ENCODE data around the gene SH3BP1. TPM values are rescaled to one million over a fixed set of nuclear protein-coding genes. Genes with fewer than 3 reads are reported as not detected.

The SH3BP1 gene
- total RNA-seq, 1 experiment from 2014 or later, result 13.2 TPM

DNA sequence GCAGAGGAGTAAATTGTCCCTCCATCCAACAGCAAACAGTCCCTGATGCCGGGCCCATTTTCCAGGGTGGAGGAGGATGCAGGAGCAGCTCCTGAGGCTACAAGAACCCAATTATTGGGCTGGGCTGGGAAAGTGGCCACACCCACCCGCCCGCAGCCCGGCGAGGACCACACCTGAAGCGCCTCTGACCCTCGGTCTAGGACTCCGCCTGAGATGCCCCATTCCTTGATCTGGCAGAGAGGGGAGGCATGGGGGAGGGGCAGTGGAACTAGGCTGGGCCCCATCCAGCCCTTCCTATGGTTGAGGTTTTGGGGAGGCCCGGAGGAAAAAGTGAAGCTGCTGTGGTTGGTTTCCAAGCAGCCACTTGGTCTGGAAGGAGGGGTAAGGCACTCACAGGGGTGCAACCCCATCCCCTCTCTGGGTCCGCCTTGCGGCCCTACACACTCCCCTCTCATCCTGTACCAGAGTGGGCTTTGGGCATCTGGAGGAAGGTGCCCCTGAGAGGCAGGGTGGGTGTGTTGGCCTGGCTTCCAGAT is 33.5 kb downstream of the SH3BP1 start:
- in situ Hi-C loops (cut with HindIII; ENCODE audit: low sequenced_read_pairs), result no loop called here
- no peak for DNase-seq (ENCODE audit: low spot score)

DNA sequence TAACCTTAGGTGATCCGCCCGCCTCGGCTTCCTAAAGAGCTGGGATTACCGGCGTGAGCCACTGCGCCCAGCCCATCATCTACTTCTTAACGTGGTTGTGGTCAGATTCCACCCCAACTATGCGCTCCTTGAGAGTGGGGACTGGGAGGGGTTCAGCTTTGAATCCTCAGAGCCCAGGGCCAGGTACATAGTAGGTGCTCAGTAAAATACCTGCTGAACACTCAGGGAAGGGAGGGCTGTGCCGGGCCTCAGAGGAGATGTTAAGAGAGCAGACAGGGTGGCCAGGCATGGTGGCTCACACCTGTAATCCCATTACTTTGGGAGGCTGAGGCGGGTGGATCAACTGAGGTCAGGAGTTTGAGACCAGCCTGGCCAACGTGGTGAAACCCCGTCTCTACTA is 34.8 kb downstream of the SH3BP1 start:
- in situ Hi-C loops (cut with HindIII; ENCODE audit: low sequenced_read_pairs), result no loop called here
- no peak for DNase-seq (ENCODE audit: low spot score)

DNA sequence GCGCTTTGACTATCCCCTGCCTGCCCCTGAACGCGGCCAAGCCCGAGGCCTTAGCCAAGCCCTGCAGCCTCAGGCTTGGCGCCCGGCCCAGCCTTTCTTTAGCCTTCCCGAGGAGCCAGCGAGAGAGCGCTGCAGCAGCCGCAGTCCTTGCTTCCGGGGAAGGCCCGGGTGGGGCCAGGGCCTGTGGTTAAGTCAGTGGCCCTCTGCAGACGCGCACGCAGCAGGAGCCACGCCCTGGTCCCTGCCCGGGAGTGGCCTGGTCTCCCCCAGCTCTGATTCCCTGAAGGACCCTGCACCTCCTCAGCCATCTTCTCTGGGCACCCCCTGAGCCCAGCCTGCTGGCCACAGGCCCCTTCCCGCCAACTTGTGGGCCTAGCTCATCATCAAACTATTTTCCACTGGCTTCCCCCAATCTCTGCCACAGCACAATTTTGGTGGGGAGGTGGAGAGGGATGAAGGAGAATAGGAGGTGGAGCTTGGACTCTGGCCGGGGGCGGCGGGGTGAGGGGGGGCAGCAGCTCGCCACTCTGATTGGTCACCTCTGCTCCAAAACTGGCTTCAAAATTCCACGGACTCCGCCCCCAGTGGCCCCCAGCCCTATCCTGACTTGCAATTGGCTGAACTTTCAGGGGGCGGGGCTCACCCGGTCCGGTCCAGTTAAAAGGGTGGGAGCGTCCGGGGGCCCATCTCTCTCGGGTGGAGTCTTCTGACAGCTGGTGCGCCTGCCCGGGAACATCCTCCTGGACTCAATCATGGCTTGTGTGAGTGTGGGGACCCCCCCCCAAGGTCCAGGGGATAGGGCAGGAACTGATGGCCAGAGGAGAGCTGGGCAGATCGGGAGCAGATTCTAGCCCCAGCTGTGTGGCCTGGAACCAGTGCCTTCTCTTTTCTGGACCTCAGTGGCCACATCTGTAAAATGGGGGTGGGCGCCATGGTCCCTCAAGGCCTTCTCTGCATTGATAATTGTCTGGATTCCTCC is 35.8 kb downstream of the SH3BP1 start, which contains the start of gene LGALS1:
Gene LGALS1, plus strand, starts transcription at position 686 of the 979 bp plus-strand sequence. Its CDS starts 67 bp downstream, at position 753.
- peak; percentile 92 for DNase-seq (ENCODE audit: low spot score)
- in situ Hi-C loops (cut with HindIII; ENCODE audit: low sequenced_read_pairs), result no loop called here

DNA sequence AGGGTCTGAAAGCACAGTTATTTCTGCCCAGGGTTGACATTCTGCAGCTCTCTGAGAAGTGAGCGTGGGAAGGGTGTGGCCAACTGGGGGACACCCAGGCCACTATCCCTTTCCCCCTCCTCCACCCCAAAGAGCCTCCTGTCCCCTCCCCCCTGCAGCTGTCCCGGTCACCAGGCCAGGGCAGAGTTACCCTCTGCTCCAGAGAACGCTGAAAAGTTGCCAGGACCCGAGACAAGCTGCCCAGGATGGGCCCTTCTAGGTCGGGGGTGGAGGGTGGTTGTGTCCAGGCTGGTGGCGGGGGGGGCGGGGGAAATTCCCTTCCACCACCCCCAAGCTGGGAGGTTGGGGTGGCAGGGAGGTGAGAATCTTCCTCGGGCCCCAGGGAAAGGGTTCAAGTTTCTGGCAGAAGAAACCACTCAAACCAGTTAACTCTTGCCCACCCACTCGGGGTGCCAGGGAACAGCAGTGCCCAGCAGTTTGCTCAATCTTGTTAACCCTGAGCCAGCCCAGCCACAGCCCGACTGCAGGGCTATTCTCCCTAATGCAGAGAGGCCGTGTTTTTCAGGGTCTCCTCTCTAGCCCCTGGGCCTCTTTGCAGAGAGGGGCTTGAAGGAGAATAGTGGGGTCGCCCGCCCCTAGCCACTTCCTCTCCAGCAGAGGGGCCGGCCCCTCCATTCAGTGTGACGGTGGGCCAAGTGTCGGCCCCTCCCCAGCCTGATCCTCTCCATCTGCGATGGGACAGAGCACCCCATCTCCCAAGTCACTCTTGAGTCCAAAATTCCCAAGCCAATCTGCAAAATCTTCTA is 36.7 kb downstream of the SH3BP1 start:
- peak; percentile 29 for DNase-seq (ENCODE audit: low spot score)
- in situ Hi-C loops (cut with HindIII; ENCODE audit: low sequenced_read_pairs), result no loop called here

- in situ Hi-C loops (cut with HindIII; ENCODE audit: low sequenced_read_pairs), result no loop called here
- peak; percentile 41 for DNase-seq (ENCODE audit: low spot score)
Measured at GRCh38 chr22:37676736-37677492, 37.4 kb downstream of the SH3BP1 start.

GRCh38 chr22:37677493-37677974 is 38.1 kb downstream of the SH3BP1 start:
- no peak for DNase-seq (ENCODE audit: low spot score)
- in situ Hi-C loops (cut with HindIII; ENCODE audit: low sequenced_read_pairs), result no loop called here

- DNase-seq (ENCODE audit: low spot score), result no peak
- in situ Hi-C loops (cut with HindIII; ENCODE audit: low sequenced_read_pairs), result no loop called here
Measured at GRCh38 chr22:37678372-37678771, 38.9 kb downstream of the SH3BP1 start.

- DNase-seq (ENCODE audit: low spot score), result no peak
- in situ Hi-C loops (cut with HindIII; ENCODE audit: low sequenced_read_pairs), result no loop called here
Measured at GRCh38 chr22:37679670-37680069, 40.2 kb downstream of the SH3BP1 start.

DNA sequence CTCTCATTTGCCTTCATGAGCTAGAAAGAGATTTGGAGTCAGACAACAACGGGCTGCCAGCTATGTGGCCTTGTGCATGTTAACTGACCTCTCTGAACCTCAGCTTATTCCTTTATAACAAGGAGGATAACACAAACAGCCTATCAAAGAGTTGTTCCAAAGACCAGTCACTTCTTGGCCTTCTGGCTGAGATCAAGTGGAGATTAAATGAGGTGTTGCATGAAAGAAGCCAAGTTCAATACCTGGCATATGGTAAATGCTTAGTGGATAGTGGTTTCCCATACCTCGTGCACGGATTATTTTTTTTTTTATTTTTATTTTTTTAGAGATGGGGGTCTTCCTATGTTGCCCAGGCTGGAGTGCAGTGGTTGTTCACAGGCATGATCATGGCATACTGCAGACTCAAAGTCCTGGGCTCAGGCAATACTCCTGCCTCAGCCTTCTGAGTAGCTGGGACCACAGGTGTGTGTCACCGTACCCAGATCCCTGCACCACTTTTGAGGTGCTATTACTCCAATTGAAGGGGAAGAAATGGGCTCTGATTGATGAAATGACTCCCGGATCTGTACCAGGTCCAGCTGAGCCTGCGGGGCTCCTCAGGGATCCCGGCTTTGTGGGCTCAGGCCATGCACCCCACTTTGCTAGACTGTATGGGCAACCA is 40.9 kb downstream of the SH3BP1 start:
- in situ Hi-C loops (cut with HindIII; ENCODE audit: low sequenced_read_pairs), result no loop called here
- DNase-seq (ENCODE audit: low spot score), result no peak

GRCh38 chr22:37681001-37681424 is 41.5 kb downstream of the SH3BP1 start:
- in situ Hi-C loops (cut with HindIII; ENCODE audit: low sequenced_read_pairs), result no loop called here
- no peak for DNase-seq (ENCODE audit: low spot score)

- in situ Hi-C loops (cut with HindIII; ENCODE audit: low sequenced_read_pairs), result no loop called here
- peak; percentile 72 for DNase-seq (ENCODE audit: low spot score)
Measured at GRCh38 chr22:37681556-37682049, 42.1 kb downstream of the SH3BP1 start.

DNA sequence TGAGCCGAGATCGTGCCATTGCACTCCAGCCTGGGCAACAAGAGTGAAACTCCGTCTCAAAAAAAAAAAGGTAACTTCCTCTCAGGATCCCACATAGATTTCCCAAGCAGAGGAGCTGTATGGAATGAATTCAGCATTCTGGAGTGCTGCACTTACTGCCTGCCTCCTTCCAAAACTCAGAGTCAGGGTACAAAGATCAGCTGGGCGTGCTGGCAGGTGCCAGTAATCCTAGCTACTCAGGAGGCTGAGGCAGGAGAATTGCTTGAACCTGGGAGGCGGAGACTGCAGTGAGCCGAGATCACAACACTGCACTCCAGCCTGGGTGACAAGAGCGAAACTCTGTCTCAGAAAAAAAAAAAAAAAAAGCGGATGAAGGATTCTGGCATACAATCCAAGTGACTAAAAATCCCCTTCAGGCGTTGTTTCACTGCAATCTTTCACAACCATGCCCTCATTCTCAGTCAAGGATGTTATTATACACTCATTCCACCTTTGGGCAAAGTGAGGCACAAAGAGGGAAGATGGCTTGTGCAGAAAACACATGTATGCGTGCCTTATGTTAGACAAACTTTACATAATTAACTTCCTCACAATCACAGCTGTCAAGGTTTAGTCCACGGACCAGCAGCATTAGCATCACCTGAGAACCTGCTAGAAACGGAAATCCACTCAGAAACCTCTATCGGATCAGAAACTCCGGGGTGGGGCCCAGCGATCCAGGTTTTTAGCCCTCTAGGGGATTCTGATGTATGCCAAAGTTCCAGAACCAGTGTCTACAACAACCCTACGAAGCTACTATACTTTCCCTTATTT is 45.5 kb downstream of the SH3BP1 start:
- no peak for DNase-seq (ENCODE audit: low spot score)
- in situ Hi-C loops (cut with HindIII; ENCODE audit: low sequenced_read_pairs), result no loop called here

- in situ Hi-C loops (cut with HindIII; ENCODE audit: low sequenced_read_pairs), result no loop called here
- DNase-seq (ENCODE audit: low spot score), result peak; percentile 93
Measured at GRCh38 chr22:37686002-37686982, 46.8 kb downstream of the SH3BP1 start, which contains the start of gene NOL12. NOL12 (plus strand) TSS chr22:37686343; CDS start chr22:37686393, 50 bp downstream.

GRCh38 chr22:37690407-37690806 is 50.9 kb downstream of the SH3BP1 start:
- no peak for DNase-seq (ENCODE audit: low spot score)

DNA sequence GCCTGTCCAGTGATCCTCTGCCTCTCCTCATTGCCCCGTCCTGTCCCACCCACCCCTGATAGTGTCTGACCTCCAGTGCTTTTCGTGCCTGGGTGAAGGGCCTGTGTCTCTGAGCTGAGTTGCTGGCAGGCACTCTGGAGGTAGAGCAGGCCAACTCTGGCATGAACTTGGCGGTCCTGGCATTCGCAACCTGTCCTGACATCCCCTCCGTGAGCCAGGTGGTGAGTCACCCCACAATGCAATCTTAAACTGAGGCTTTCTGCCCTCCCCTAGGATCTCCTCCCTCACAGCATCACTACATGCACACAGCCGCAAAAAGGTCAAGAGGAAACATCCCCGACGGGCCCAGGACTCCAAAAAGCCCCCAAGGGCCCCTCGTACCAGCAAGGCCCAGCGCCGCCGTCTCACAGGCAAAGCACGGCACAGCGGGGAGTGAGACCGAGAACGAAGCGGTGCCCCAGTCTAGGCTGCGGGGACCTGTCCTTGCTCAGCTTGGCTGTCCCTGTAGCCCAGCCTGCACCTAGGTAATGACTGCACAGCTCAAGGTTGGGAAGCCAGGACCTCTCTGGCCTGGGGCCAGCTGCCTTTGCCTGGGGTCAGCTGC is 51.5 kb downstream of the SH3BP1 start:
- no peak for DNase-seq (ENCODE audit: low spot score)
- in situ Hi-C loops (cut with HindIII; ENCODE audit: low sequenced_read_pairs), result no loop called here

More at GRCh38 chr22:37690407-37690806, 50.9 kb downstream of the SH3BP1 start:
- in situ Hi-C loops (cut with HindIII; ENCODE audit: low sequenced_read_pairs), result no loop called here
